ENCODE results near the gene DCPS.

- TF ChIP-seq, protein P1, sequence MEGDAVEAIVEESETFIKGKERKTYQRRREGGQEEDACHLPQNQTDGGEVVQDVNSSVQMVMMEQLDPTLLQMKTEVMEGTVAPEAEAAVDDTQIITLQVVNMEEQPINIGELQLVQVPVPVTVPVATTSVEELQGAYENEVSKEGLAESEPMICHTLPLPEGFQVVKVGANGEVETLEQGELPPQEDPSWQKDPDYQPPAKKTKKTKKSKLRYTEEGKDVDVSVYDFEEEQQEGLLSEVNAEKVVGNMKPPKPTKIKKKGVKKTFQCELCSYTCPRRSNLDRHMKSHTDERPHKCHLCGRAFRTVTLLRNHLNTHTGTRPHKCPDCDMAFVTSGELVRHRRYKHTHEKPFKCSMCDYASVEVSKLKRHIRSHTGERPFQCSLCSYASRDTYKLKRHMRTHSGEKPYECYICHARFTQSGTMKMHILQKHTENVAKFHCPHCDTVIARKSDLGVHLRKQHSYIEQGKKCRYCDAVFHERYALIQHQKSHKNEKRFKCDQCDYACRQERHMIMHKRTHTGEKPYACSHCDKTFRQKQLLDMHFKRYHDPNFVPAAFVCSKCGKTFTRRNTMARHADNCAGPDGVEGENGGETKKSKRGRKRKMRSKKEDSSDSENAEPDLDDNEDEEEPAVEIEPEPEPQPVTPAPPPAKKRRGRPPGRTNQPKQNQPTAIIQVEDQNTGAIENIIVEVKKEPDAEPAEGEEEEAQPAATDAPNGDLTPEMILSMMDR (conservative IDR thresholded peaks at IDR 0.05) = no peak
- TF ChIP-seq EZH2 (IDR thresholded peaks at IDR 0.05; ENCODE audit: low read depth) = no peak
Observed at GRCh38 chr11:126361400-126361799, 57.5 kb downstream of the DCPS start.
